Stimulated activated CD8-positive, alpha-beta memory T cell treated with anti-CD3 and anti-CD28 coated beads, Interleukin-12 subunit alpha, Interleukin-12 subunit beta, amount 100 ng/mL, for 1 hour (primary cell): ENCODE results near the gene CHN2.

Experiments used
- DNase-seq: peaks from one replicate; pipeline ENCODE4 v3.0.0-alpha.2; 2020; ENCODE audit warnings: low read depth

The CHN2 gene

DNA sequence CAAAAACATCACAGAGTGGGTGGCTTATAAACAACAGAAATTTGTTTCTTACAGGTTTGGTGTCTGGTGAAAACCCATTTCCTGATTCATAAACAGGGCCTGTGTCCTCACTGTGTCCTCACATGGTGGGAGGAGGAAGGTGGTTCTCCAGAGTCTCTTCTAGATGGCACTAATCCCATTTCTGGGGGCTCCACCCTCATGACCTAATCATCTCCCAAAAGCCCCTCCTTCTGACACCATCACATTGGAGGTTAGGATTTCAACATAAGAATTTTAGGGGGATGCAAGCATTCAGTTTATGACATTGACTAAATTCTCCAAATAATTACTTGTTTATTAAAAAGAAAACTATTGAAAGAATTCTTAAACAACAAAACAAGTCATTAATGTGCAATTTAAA is 116.0 kb downstream of the CHN2 start:
- no peak for DNase-seq

- no peak for DNase-seq
These were observed 116.7 kb downstream of the CHN2 start for GRCh38 chr7:29311314-29311713.

- no peak for DNase-seq
These were observed 119.6 kb downstream of the CHN2 start for GRCh38 chr7:29314148-29314547.

DNA sequence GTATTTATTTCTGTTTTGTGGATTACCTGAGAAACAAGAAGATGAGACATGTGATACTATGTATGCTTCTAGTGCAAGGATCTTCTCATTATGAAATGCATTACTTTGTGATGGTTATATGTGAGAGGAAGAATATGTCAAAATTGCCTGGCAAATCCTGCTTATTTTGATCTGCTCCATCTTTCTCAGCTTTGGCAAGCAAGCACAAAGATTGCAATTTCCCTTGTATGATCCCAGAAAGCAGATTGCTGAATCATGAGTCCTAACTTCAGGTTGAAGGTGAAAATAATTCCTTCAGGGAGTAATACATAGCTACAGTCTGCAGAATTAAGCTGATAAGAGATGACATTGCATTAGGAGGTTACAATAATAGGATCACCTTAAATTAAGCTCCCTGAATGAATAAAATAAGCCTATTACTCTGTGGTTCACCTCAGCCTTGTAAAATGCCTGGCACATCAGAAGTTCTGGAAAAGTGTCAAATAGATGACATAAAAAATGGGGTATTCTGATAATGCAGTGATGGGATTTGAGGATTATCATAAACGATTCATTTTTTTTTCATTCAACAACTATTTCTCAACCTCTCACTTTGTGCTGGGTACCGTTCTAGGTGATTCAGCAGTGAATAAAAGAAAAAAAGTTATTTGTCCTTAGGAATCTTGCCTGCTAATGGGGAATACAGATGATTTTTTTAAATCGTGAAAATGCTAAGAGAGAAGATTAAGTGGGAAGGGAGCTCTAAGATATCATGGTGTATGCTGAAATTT is 120.7 kb downstream of the CHN2 start:
- DNase-seq: no peak

DNA sequence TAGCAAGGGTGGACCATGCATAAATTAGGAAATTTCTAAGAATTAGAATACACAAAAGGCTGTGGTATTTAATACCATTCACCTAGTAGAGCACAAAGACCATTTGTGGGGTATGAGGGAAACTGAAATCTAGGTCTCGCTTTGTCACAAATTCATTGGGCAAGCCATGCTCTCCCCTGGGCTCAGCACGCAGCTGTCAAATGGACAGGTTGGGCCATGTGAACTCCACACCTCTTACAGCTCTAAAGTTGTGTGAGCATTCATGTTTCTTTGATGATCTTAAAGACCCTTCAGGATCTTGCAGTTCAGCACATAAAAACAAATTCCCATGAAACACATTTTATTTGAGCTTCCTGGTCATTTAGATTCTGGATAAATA is 121.3 kb downstream of the CHN2 start:
- DNase-seq: no peak

GRCh38 chr7:29316926-29317325 is 122.4 kb downstream of the CHN2 start:
- no peak for DNase-seq

DNA sequence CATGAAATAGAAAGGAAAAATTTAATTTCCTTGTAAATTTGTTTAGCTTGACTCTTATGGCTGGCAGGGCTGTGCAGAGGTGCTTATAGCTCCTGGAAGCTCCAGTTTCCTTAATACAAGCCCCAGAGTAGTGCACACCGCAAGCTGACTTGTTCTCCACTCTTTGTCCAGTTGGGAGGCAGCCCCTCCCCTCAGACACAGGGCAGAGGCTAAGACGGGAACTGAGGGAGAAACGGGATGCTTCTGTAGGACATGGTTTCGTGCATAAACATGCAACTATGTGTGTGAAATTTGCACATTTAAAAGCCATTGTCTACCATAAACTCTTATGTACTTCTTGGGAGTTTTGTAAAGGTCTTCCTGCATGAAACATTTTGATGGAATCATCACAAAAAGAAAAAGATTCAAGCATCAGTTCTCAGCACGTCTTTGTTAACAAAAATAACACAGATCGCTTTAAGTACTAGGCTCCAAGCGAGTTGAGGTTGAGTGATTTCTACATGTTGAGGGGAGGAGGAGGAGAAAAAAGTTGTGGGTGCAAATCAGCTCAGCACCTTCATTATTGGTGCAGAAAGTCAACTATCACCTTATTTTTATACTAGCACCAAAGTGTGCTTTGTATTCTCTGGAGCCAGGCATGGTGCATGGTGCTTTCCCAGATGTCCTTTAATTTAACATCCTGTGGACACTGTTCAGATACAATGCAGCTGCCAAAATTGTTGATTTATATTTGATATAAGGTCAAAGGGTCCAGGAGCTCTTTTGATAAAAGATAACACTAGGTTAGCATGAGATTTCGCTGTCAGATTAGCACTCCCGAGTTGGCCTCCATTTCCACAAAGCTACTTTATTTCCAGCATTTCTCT is 124.5 kb downstream of the CHN2 start:
- DNase-seq: no peak

GRCh38 chr7:29319719-29320521 is 125.3 kb downstream of the CHN2 start:
- DNase-seq: no peak

- no peak for DNase-seq
These were observed 126.0 kb downstream of the CHN2 start for GRCh38 chr7:29320577-29320976.

DNA sequence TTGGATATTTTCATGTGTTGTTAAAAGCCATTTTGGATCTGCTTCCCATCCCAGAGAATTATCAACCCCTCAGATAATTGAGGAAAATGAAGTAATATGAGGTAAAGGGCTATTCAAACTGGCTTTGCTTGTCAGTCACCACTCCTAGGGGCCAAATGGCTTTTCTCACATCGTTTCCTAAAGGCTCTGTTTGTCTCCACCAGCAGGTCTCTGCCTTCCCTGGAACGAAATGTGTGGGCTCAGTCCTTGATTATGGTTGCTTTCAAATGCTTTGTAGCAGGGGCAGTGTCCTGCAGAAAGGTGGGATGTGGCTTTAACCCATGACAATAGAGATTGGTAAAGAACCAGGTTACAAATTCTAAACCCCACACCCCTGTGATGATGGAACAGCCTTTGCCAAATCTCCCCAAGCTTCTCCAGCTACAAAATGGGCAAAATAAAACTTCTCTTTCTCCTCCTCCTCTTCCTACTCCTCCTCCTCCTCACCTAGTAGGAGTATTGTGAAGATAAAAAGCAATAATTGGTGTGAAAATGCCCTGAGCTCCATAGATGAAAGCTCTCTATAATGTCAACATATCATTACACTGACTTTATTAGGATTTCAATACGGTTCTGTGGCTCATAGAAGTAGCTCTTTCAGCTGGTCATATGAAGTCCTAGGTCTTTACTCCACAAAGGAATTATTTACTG is 127.6 kb downstream of the CHN2 start:
- no peak for DNase-seq

GRCh38 chr7:29325476-29325875 is 130.9 kb downstream of the CHN2 start:
- no peak for DNase-seq

DNA sequence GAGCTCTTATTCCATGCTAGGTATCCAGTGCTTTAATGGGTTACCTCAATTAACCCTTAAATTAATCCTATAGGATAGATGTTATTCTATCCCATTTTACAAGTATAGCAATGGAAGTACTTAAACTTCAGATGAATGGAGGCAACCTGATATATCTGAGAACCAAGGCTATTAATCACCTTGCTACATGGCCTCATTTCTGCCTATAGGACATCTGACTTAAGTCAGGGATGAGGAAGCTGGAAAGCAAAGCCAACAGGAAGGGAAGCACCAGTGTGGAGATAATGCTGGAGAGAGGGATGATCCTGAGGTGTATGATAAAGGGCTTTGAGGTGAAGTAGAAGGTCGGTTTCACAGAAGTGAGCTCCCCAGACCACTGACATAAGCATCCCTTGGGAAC is 132.3 kb downstream of the CHN2 start:
- no peak for DNase-seq

GRCh38 chr7:29327455-29327854 is 132.9 kb downstream of the CHN2 start:
- no peak for DNase-seq

GRCh38 chr7:29328045-29328444 is 133.5 kb downstream of the CHN2 start:
- DNase-seq: no peak

GRCh38 chr7:29328811-29329210 is 134.2 kb downstream of the CHN2 start:
- DNase-seq: no peak

- DNase-seq: no peak
These were observed 135.1 kb downstream of the CHN2 start for GRCh38 chr7:29329686-29330085.

- no peak for DNase-seq
These were observed 135.6 kb downstream of the CHN2 start for GRCh38 chr7:29330136-29330535.

- DNase-seq: no peak
These were observed 136.6 kb downstream of the CHN2 start for GRCh38 chr7:29331163-29331562.

GRCh38 chr7:29332042-29332811 is 137.7 kb downstream of the CHN2 start:
- DNase-seq: no peak

DNA sequence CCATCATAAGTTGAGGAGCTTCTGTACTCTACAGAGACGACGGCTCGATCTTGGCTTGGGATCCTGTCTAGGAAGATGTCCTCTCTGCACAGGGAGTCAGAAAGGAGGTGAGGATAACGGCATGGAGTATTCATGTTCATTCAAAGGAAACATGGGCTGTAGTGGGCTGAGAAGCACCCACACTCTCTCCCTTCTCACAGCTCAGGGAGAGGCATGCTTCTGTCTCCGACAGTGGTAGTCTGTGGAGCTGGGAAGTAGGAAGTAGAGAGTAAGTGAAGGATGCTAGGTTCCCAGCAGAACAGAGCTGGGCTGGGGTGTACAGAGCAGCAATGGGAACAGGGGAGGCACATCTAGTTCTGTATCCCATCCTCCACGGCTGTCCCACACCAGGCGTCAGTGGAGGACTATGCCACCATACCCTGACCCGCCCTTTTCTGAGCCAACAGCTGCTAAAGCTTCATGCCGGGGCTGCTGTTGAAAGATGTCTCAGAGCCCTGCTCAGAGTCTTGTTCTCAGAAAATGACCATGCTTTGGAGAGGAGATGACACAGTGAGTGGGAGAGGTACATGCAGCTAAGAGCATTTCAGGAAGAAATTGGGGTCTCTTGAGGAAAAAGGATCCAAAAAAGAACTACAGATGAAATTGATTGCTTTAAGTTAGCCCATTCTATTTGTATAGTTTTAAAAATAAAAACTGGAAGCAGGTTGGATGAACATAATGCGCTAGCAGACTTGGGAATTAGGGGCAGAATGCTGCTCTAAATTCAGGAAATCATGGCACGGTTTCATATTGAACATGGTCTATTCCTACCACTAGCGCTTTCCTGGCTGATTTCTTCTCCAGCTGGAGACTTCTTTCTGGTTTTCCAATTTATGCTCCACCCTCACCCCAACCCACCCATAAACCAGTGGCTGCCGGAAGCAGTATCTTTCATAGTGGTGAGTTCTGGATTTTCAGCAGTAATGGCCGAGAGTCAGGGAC is 138.6 kb downstream of the CHN2 start:
- no peak for DNase-seq
